ENCODE measurements around the gene TMEM150B.

The TMEM150B gene

GRCh38 chr19:55306712-55307111 lies 18.4 kb downstream of the TMEM150B start:
- peaks cover 61% of the 10 kb centered on the region for H3K36me3 Mint-ChIP-seq (ENCODE audit: low read depth)
- H3K4me1 Mint-ChIP-seq: peaks cover 11% of the 10 kb centered on the region
- no peak overlapping the region for H3K27ac Mint-ChIP-seq
- H3K27me3 Mint-ChIP-seq (ENCODE audit: low read depth, poor library complexity): no peaks in the 10 kb centered on the region
- TF ChIP-seq, protein P1, sequence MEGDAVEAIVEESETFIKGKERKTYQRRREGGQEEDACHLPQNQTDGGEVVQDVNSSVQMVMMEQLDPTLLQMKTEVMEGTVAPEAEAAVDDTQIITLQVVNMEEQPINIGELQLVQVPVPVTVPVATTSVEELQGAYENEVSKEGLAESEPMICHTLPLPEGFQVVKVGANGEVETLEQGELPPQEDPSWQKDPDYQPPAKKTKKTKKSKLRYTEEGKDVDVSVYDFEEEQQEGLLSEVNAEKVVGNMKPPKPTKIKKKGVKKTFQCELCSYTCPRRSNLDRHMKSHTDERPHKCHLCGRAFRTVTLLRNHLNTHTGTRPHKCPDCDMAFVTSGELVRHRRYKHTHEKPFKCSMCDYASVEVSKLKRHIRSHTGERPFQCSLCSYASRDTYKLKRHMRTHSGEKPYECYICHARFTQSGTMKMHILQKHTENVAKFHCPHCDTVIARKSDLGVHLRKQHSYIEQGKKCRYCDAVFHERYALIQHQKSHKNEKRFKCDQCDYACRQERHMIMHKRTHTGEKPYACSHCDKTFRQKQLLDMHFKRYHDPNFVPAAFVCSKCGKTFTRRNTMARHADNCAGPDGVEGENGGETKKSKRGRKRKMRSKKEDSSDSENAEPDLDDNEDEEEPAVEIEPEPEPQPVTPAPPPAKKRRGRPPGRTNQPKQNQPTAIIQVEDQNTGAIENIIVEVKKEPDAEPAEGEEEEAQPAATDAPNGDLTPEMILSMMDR (IDR thresholded peaks at IDR 0.05): no peak
- no peaks in the 10 kb centered on the region for H3K9me3 Mint-ChIP-seq
- DNase-seq: no peak
- no peak overlapping the region for H3K4me3 Mint-ChIP-seq

GRCh38 chr19:55305983-55306562 lies 19.1 kb downstream of the TMEM150B start:
- Mint-ChIP-seq H3K27me3 (ENCODE audit: low read depth, poor library complexity) (no peaks in the 10 kb centered on the region), H3K4me3 (no peak overlapping the region), H3K36me3 (ENCODE audit: low read depth) (peaks cover 61% of the 10 kb centered on the region), H3K4me1 (peaks cover 18% of the 10 kb centered on the region), H3K9me3 (no peaks in the 10 kb centered on the region), H3K27ac (no peak overlapping the region)
- no peak for DNase-seq
- TF ChIP-seq, protein P1 (IDR thresholded peaks at IDR 0.05): no peak

DNA sequence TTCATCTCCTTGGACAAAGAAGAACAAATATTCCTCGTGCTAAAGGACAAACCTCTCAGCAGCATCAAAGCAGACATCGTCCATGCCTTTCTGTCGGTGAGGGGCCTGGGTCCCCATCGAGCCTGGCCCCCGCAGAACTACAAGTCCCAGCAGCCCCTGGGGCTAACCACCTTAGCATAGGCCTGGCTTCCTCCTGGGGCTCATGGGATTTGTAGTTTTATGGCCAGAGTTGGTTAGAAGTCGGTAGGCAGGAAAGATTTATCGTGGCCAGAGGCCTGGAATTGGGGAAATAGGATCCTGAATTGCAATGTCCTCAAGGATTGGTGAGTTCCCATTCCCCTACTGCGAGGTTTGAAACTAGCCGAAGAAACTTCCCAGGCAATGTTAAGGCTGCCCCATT lies 19.6 kb downstream of the TMEM150B start:
- H3K36me3 Mint-ChIP-seq (ENCODE audit: low read depth): peaks cover 64% of the 10 kb centered on the region
- no peaks in the 10 kb centered on the region for H3K9me3 Mint-ChIP-seq
- TF ChIP-seq, protein P1 (IDR thresholded peaks at IDR 0.05): no peak
- peaks cover 4% of the 10 kb centered on the region for H3K27me3 Mint-ChIP-seq (ENCODE audit: low read depth, poor library complexity)
- peak; percentile 68 for DNase-seq
- no peak overlapping the region for H3K4me3 Mint-ChIP-seq
- H3K27ac Mint-ChIP-seq: peak overlapping the region; percentile 87
- peaks cover 23% of the 10 kb centered on the region for H3K4me1 Mint-ChIP-seq

DNA sequence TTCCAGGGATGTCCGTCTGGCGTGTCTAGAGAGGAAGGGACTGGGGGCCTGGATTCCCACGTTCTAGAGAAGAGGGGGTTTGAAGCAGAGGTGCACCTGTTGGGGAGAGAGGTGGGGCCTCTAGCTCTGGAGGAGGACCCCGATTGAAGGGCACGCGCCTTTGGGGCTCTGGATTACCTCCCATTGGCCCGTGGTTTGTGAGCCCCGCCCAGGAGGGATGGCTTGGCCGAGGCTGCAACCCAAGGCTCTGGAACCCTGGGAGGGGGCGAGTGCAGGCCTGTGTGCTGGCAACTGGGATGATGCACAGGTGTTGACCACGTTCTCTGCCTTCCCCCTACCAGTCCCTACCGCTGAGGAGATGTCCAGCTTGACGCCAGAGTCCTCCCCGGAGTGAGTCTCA lies 20.2 kb downstream of the TMEM150B start:
- Mint-ChIP-seq H3K4me1 (peaks cover 24% of the 10 kb centered on the region), H3K27ac (no peak overlapping the region), H3K27me3 (ENCODE audit: low read depth, poor library complexity) (peaks cover 4% of the 10 kb centered on the region), H3K36me3 (ENCODE audit: low read depth) (peaks cover 61% of the 10 kb centered on the region), H3K4me3 (no peak overlapping the region), H3K9me3 (no peaks in the 10 kb centered on the region)
- TF ChIP-seq, protein P1 (IDR thresholded peaks at IDR 0.05): no peak
- DNase-seq: no peak

DNA sequence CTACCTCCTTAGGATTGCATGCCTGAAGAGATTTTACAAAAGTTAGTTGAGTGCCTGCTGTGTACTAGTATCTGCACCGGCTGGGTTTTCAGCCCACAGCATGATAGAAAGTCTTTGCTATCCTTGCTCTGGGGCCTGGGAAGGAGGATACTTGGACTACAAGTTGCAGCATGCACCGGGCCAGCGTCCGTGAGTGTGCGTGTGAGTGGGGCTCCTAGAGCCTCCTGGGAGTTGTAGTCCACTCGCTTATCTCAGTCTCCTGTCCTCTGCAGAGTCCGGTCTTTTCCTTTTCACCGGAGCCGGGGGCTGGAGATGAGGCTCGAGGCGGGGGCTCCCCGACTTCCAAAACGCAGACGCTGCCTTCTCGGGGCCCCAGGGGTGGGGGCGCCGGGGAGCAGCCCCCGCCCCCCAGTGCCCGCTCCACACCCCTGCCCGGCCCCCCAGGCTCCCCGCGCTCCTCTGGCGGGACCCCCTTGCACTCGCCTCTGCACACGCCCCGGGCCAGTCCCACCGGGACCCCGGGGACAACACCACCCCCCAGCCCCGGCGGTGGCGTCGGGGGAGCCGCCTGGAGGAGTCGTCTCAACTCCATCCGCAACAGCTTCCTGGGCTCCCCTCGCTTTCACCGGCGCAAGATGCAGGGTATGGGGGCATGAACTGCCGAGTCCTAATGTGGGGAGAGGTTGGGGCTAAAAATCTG lies 20.7 kb downstream of the TMEM150B start:
- TF ChIP-seq, protein P1 (IDR thresholded peaks at IDR 0.05): no peak
- Mint-ChIP-seq H3K4me1 (peaks cover 29% of the 10 kb centered on the region), H3K27me3 (ENCODE audit: low read depth, poor library complexity) (peaks cover 4% of the 10 kb centered on the region), H3K4me3 (no peak overlapping the region), H3K9me3 (no peaks in the 10 kb centered on the region), H3K36me3 (ENCODE audit: low read depth) (peaks cover 63% of the 10 kb centered on the region), H3K27ac (no peak overlapping the region)
- peak; percentile 62 for DNase-seq

GRCh38 chr19:55303477-55303876 lies 21.7 kb downstream of the TMEM150B start:
- TF ChIP-seq, protein P1 (IDR thresholded peaks at IDR 0.05): no peak
- Mint-ChIP-seq H3K27me3 (ENCODE audit: low read depth, poor library complexity) (peaks cover 4% of the 10 kb centered on the region), H3K36me3 (ENCODE audit: low read depth) (peaks cover 62% of the 10 kb centered on the region), H3K27ac (no peak overlapping the region), H3K4me3 (no peak overlapping the region), H3K4me1 (peaks cover 34% of the 10 kb centered on the region), H3K9me3 (no peaks in the 10 kb centered on the region)
- DNase-seq: no peak
